Stimulated activated CD4-positive, alpha-beta T cell treated with anti-CD3 and anti-CD28 coated beads, Interleukin-1b, Interleukin-23, amount 100 ng/mL, for 1 hour (primary cell): Measurements from ENCODE around the gene C3orf22.
"Not testable (repeated sequence)": the region's sequence is repeated elsewhere in the genome, so short reads cannot be mapped to it uniquely, and the experiment has no call there.

Experiments used
- DNase-seq, 2 donors: peaks; one replicate each; pipeline ENCODE4 v3.0.0-alpha.2; 2020; ENCODE audit warnings: low read depth in 2 of 2

Gene C3orf22

GRCh38 chr3:126558336-126559071, at the start of gene C3orf22:
TSS of gene C3orf22 (minus strand) at chr3:126558932. CDS start at chr3:126553390, 5,542 bp downstream.
- no peak for DNase-seq

- DNase-seq, result no peak
Measured at GRCh38 chr3:126607214-126607908, 48.6 kb upstream of the C3orf22 start.

GRCh38 chr3:126606001-126606400, 47.3 kb upstream of the C3orf22 start:
- no peak for DNase-seq

- DNase-seq, result no peak
Measured at GRCh38 chr3:126604691-126605090, 46.0 kb upstream of the C3orf22 start.

- no peak for DNase-seq
Measured at GRCh38 chr3:126599101-126599500, 40.4 kb upstream of the C3orf22 start.

- not testable (repeated sequence) for DNase-seq
Measured at GRCh38 chr3:126595479-126595878, 36.7 kb upstream of the C3orf22 start.

GRCh38 chr3:126591515-126591914, 32.8 kb upstream of the C3orf22 start:
- not testable (repeated sequence) for DNase-seq

GRCh38 chr3:126582311-126582710, 23.6 kb upstream of the C3orf22 start:
- DNase-seq, result no peak

GRCh38 chr3:126581569-126581968, 22.8 kb upstream of the C3orf22 start:
- DNase-seq, result no peak

GRCh38 chr3:126580746-126581145, 22.0 kb upstream of the C3orf22 start:
- DNase-seq, result no peak

GRCh38 chr3:126578702-126579101, 20.0 kb upstream of the C3orf22 start:
- DNase-seq, result no peak

GRCh38 chr3:126577261-126577660, 18.5 kb upstream of the C3orf22 start:
- no peak for DNase-seq

- no peak for DNase-seq
Measured at GRCh38 chr3:126573492-126574117, 14.9 kb upstream of the C3orf22 start.

GRCh38 chr3:126571078-126571477, 12.3 kb upstream of the C3orf22 start:
- no peak for DNase-seq

- DNase-seq, result no peak
Measured at GRCh38 chr3:126570103-126570541, 11.4 kb upstream of the C3orf22 start.

GRCh38 chr3:126569390-126569975, 10.8 kb upstream of the C3orf22 start:
- DNase-seq, result no peak

GRCh38 chr3:126568776-126569342, 10.1 kb upstream of the C3orf22 start:
- DNase-seq, result no peak

GRCh38 chr3:126567696-126568438, 9.1 kb upstream of the C3orf22 start:
- no peak for DNase-seq

- no peak for DNase-seq
Measured at GRCh38 chr3:126562737-126563276, 4.1 kb upstream of the C3orf22 start.

GRCh38 chr3:126557761-126558160, 971 bp downstream of the C3orf22 start:
- DNase-seq, result no peak

- no peak for DNase-seq
Measured at GRCh38 chr3:126557415-126557745, 1.4 kb downstream of the C3orf22 start.
